HL-60/S4 (cell line): ENCODE measurements around the gene OSCP1.
"Not testable (repeated sequence)": the region's sequence is repeated elsewhere in the genome, so short reads cannot be mapped to it uniquely, and the experiment has no call there.

Experiments used
- in situ Hi-C: fragments of 300-500 bp; cut with MboI; formaldehyde crosslinking; loops from 2 replicates; pipeline ENCODE4 v1.14.3; 2022; ENCODE audit warnings: low sequenced_read_pairs

Gene OSCP1

GRCh38 chr1:36450270-36450918 is at the start of gene OSCP1:
Gene OSCP1, minus strand, starts transcription at chr1:36450451. Its CDS starts 82 bp downstream, at chr1:36450369.
- in situ Hi-C loops = no loop called here

- in situ Hi-C loops = no loop called here
Measured at GRCh38 chr1:36497207-36497606, 47.0 kb upstream of the OSCP1 start.

- in situ Hi-C loops = no loop called here
Measured at GRCh38 chr1:36494971-36495370, 44.7 kb upstream of the OSCP1 start.

- in situ Hi-C loops = no loop called here
Measured at GRCh38 chr1:36493524-36493923, 43.3 kb upstream of the OSCP1 start.

DNA sequence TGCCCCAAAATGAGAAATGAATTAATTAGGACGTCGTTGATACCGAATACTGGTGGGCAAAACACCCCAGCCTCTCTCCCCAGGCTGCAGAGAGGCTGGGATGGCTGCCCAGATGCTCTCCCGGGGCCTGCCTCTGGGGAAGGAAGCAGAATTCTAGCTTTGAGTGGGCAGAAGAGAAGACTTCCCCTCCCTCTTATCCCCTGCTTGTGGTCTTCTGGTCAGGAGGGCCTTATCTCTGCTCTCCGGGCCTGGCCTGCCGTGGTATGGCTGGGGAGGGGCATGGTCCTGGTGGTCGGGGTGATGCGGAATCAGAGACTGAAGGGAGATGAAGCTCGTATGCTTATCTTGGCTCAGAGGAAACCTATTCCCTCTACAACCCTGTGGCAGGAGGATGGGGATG is 42.2 kb upstream of the OSCP1 start:
- in situ Hi-C loops = no loop called here

DNA sequence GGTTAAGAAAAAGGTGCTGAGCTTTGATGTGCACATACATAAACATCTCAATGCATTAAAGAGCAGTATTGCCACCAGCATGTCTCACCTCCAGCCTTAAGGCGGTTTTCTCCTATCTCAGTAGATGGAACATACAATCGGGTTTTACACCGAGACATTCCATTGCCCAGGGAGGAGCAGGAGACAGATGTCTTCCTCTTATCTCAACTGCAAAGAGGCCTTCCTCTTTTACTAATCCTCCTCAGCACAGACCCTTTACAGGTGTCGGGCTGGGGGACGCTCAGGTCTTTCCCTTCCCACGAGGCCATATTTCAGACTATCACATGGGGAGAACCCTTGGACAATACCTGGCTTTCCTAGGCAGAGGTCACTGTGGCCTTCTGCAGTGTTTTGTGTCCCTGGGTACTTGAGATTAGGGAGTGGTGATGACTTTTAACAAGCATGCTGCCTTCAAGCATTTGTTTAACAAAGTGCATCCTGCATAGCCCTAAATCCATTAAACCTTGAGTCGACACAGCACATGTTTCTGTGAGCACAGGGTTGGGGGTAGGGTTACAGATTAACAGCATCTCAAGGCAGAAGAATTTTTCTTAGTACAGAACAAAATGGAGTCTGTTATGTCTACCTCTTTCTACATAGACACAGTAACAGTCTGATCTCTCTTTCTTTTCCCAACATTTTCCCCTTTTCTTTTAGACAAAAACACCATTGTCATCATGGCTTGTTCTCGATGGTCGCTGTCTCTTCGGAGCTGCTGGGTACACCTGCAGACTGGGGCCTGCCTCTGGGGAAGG is 39.2 kb upstream of the OSCP1 start:
- in situ Hi-C loops = not testable (repeated sequence)

GRCh38 chr1:36487906-36488305 is 37.7 kb upstream of the OSCP1 start:
- in situ Hi-C loops = no loop called here

DNA sequence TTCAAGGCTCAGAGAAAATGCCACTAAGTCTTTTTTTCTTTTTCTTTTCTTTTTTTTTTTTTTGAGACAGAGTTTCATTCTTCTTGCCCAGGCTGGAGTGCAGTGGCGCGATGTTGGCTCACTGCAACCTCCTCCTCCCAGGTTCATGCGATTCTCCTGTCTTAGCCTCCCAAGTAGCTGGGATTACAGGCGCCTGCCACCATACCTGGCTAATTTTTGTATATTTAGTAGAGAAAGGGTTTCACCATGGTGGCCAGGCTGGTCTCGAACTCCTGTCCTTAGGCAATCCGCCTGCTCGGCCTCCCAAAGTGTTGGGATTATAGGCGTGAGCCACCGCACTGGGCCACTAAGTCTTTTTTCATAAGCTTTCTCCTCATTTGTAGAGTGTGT is 37.1 kb upstream of the OSCP1 start:
- in situ Hi-C loops = not testable (repeated sequence)

DNA sequence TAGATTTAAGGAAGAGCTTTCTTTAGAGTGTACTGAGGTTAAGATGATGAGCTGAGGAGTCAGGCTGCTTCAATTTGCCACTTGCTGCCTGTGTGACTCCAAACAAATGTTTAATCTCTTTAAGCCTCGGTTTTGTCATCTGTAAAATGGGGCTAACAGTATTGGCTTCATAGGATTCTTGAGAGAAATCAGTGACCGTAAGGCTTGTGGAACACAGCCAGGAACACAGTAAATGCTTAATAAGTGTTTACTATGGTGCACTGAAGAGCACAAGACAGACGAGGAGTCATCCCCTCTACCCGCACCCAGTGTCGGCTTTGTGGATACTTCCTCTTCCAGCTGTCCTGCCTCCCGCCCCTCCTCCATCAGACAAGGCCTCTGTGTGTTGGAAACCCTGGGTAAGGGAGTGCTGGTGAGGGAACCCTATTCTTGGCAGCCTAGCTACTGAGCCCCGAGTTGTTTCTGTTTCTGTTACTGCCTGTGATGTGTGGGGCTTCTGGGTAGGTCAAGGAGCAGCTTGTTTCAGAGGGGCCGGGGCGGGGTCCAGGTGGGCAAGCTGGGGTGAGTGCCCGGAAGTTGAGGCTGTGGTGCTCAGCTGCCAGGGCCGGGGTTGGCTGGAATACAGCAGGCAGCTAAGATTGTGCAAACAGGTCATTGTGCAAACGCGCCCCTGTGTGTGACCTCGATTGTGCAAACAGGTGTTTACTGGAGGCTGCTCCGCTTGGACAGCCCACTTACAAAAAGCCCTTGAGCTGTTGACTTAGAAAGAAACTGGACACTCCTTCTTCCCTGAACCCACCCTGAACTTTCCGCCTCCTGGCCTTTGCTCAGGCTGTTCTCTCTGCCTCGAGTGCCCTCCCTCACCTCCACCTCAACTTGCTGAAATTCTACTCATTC is 36.4 kb upstream of the OSCP1 start:
- in situ Hi-C loops = no loop called here

- in situ Hi-C loops = no loop called here
Measured at GRCh38 chr1:36486093-36486438, 35.8 kb upstream of the OSCP1 start.

DNA sequence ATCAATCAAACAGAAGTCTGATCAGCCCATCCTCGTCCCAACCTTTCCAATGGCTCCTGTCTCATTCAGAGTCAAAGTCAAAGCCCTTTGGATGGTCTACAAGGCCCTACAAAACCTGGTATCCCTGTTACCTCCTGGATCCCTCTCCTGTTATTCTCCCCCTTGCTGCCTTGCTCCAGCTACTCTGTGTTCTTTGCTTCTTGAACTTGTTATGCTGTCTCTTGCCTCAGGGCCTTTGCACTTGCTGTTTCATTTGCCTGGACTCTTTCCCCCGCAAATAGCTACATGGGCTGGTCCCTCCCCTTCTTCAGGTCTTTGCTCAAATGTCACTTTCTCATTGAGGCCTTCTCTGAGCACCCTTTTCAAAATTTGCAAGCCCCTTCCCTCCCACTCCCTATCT is 33.8 kb upstream of the OSCP1 start:
- in situ Hi-C loops = no loop called here

DNA sequence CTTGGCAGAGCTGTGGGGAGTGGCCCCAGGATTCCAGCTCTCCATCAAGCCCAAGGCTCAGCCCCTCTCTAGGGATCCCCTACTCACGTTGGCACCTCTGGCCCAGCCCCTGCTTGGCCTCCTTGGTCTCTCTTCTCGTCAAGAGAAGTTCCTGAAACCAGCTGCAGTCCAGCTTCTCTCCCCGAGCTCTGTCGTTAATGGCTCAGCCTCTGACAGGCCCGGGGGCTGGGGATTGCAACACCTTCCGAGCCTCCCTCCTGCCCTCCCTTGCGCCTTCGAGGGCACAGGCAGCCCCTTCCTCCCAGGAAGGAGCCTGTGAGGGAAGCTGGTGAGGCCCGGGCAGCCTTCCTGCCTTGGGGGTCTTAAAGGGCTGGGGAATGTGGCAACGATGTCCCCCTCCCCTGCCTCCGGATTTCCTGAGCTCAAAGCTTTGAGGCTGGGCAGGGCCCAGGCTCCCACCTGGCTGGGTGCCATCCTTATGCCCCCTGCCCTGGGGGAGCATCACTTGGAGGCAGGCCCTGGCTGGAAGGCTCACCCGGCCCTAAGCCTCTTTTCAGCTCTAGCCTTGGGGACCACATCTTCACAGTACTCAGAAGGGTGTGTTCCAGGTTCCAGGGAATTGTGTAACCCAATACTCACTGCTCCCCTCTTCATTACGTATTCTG is 32.6 kb upstream of the OSCP1 start, which contains the start of gene CSF3R:
Gene CSF3R (minus strand): TSS at position 190 of the 665 bp plus-strand sequence. CDS start 3,417 bp downstream, outside the sequence.
- in situ Hi-C loops = no loop called here

- in situ Hi-C loops = no loop called here
Measured at GRCh38 chr1:36481771-36482723, 31.8 kb upstream of the OSCP1 start.

DNA sequence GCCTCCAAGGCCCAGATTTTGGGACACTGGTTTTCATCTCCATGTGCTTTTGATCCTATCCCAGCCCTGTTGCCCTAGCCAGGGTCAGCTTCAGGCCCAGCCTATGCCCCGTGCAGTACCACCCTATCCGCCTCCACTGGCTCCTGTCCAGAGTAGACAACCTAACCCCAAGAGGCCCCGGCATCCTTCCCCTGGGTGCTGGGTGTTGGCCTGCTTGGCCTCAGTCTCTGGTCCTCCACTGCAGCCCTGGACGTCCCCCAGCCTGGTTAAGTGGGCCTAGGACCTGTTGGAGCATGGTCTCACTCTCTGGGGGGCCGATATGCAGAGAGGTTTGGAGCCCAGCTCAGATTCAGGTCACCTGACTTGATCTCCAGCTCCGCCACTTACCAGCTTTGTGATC is 30.8 kb upstream of the OSCP1 start:
- in situ Hi-C loops = no loop called here

GRCh38 chr1:36480161-36480560 is 29.9 kb upstream of the OSCP1 start:
- in situ Hi-C loops = no loop called here

DNA sequence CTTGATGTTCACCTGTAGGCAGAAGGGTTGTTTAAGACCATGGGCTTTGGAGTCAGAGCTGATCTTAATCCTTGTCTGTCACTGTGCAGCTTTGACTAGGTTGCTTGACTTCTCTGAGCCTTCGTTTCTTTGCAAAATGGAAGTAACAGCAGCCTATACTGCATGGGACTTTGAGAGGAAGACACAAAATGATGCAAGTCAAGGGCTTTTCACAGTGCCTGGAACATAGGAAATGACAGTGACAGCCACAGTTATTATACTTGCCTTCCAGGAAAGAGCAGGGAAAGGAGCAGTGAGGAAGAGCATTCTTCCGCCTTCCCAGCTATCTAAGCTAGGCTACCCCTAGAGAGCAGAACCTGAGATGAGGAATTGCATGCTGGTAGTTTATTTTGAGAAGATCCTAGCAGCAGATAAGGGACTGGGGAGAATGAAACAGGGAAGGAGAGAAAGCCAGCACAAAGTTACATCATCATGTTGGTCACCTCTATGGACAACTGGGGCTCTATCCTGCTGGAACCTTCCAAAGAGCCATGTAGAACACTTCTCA is 29.3 kb upstream of the OSCP1 start:
- in situ Hi-C loops = no loop called here

DNA sequence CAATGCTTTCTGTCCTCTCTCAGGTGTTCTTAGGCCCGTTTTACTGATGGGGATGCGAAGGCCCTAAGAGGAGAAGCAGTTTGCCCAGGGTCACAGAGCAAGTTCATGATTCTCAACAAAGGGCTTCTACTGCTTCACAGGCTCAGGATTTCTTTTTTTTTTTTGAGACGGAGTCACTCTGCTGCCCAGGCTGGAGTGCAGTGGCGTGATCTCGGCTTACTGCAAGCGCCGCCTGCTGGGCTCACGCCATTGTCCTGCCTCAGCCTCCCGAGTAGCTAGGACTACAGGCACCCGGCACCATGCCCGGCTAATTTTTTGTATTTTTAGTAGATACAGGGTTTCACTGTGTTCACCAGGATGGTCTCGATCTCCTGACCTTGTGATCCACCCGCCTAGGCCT is 27.4 kb upstream of the OSCP1 start:
- in situ Hi-C loops = not testable (repeated sequence)

DNA sequence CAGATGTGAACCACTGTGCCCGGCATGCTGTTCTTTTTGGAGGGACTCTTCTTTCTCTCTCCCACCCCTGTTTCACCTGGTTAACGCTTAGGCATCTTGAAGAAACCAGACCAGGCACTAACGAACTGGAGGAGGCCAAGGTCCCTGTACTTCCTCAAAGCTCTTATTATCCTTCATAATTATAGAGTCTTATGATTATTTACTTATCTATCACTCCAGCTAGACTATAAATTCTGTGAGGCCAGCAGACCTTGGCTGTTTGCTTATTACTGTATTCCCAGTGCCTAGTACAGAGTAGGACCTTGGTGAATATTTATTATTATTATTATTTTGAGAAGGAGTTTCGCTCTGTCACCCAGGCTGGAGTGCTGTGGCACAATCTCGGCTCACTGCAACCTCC is 26.7 kb upstream of the OSCP1 start:
- in situ Hi-C loops = no loop called here

DNA sequence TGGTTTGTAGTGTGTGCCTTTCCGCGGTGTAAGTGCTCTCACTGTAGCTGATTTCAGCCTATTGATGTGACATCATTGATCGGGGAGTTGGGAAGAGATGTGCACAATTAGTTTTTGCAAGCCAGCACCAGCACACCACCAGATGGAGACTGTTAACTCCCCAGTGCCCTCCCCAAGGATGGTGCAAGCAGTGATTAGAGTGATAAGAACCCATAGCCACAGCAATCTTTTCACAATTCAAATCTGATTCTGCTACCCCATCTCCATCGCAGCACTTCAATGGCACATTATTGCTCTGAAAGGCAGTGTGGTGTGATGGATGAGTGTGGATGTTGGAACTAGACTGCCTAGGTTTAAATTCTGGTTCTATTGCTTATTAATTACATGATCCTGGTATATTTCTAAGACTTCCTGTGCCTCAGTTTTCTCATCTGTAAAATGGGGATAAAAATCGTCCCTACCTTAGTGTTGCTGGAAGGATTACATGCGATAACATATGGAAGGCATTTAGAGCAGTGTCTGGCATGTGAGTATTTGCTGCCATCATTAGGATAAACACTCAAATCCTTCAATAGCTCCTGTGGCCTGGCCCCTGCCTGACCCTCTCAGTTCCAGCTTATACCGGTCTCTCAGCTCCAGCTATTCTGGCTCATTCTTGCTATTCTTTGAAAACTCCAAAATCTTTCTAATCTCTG is 25.8 kb upstream of the OSCP1 start:
- in situ Hi-C loops = no loop called here
